Gastrocnemius medialis (tissue), 4 donors: ENCODE measurements around the gene IL17RA. TPM values are rescaled to one million over a fixed set of nuclear protein-coding genes. Genes with fewer than 3 reads are reported as not detected.

ENCODE experiments used
- ATAC-seq, 2 donors: fragments of 150-250 bp; one replicate each; pipeline ENCODE4 v1.9.1; 2016
- DNase-seq, 2 donors: peaks; one replicate each; pipeline ENCODE4 v3.0.0-alpha.2; 2019
- H3K27ac ChIP-seq, 4 donors: fragments of 200-600 bp; sonication (generic); 1 replicate in 1 of 4; 2 replicates in 3 of 4; pipeline ENCODE4 v1.5.1; 2016 to 2018; ENCODE audit warnings: mild to moderate bottlenecking in 2 of 4, moderate library complexity in 1 of 4
- H3K27me3 ChIP-seq, 3 donors: fragments of 200-600 bp; sonication (generic) in 2 of 3; 1 replicate in 1 of 3; 2 replicates in 2 of 3; pipeline versions ENCODE4 v1.5.1 to v1.6.0; 2016 to 2019; ENCODE audit warnings: mild to moderate bottlenecking in 1 of 3, moderate library complexity in 1 of 3
- H3K36me3 ChIP-seq, 2 donors: fragments of 200-600 bp; sonication (generic) in 1 of 2; one replicate each; pipeline ENCODE4 v1.5.1; 2017 to 2018
- H3K4me1 ChIP-seq, 2 donors: fragments of 200-600 bp; sonication (generic) in 1 of 2; one replicate each; pipeline ENCODE4 v1.5.1; 2016 to 2017; ENCODE audit warnings: mild to moderate bottlenecking in 2 of 2
- H3K4me3 ChIP-seq, 4 donors: fragments of 200-600 bp; sonication (generic) in 3 of 4; 1 replicate in 1 of 4; 2 replicates in 3 of 4; pipeline ENCODE4 v1.5.1; 2016 to 2019; ENCODE audit warnings: mild to moderate bottlenecking in 2 of 4
- H3K9me3 ChIP-seq, 3 donors: fragments of 200-600 bp; sonication (generic) in 2 of 3; 1 replicate in 1 of 3; 2 replicates in 2 of 3; pipeline ENCODE4 v1.5.1; 2016 to 2019
- CTCF ChIP-seq, 5 experiments: fragments of 450-650 bp in 3 of 5; fragments of 200-600 bp in 2 of 5; sonication (generic) in 2 of 5; IDR thresholded peaks in 4 of 5; conservative IDR thresholded peaks in 1 of 5; 1 replicate in 4 of 5; 2 replicates in 1 of 5; pipeline ENCODE4 v1.5.1; 2016 to 2019; ENCODE audit warnings: antibody characterized with exemption in 5 of 5, mild to moderate bottlenecking in 3 of 5, moderate library complexity in 3 of 5
- POLR2A ChIP-seq, 2 donors: fragments of 450-650 bp; IDR thresholded peaks; one replicate each; pipeline ENCODE4 v1.6.1; 2017; ENCODE audit warnings: antibody characterized with exemption in 2 of 2, mild to moderate bottlenecking in 2 of 2, moderate library complexity in 2 of 2
- in situ Hi-C, 4 donors: fragments of 200-750 bp; cut with MboI; loops; one replicate each; pipeline versions ENCODE4 v1.15.0 to v1.8.0; 2017; ENCODE audit warnings: low sequenced_read_pairs in 4 of 4
- intact Hi-C: fragments of 100-400 bp; cut with DNase I; formaldehyde crosslinking; loops from one replicate; pipeline ENCODE4 v1.15.1; 2023; ENCODE audit warnings: low total_unique reads
- total RNA-seq, 4 donors: library from RNA; depleted of rRNA; stranded (reverse); fragments of >200 nt; gene quantifications; one replicate each; pipeline versions ENCODE4 v1.1.0 to v1.2.3, GENCODE V29; 2016

Gene IL17RA
- total RNA-seq, 4 donors from 2014 or later: 1.4 to 3.9 (median 3.6) TPM

GRCh38 chr22:17119481-17120202 lies 34.8 kb downstream of the IL17RA start:
- Histone ChIP-seq H3K27me3 (no peaks in the 10 kb centered on the region), H3K4me3 (peak overlapping the region in 1 of 4 donors; percentile 17), H3K4me1 (peaks cover 12% of the 10 kb centered on the region in 2 donors), H3K9me3 (no peaks in the 10 kb centered on the region), H3K36me3 (no peaks in the 10 kb centered on the region), H3K27ac (no peak overlapping the region)
- ATAC-seq (peak; percentile 52 to 57), DNase-seq (peak in 1 of 2 donors; percentile 59)
- intact Hi-C loops (loop anchor here (1.0 to 5.0 kb wide), 2 partner anchors 38 to 52 kb away; partner anchors contain the start of gene HDHD5), in situ Hi-C loops (no loop called here)
- TF ChIP-seq CTCF (IDR thresholded peaks at IDR 0.05 in 4 of 5, conservative IDR thresholded peaks at IDR 0.05 in 1 of 5): peak in 4 of 5 experiments; percentile 56 to 67 (median 62)
- TF ChIP-seq POLR2A (IDR thresholded peaks at IDR 0.05): no peak

GRCh38 chr22:17120281-17120680 lies 35.5 kb downstream of the IL17RA start:
- in situ Hi-C loops: no loop called here
- TF ChIP-seq POLR2A (IDR thresholded peaks at IDR 0.05) (no peak), CTCF (IDR thresholded peaks at IDR 0.05 in 4 of 5, conservative IDR thresholded peaks at IDR 0.05 in 1 of 5) (no peak)
- Histone ChIP-seq H3K27me3 (no peaks in the 10 kb centered on the region), H3K27ac (no peak overlapping the region), H3K4me3 (peak overlapping the region in 1 of 4 donors; percentile 59), H3K9me3 (no peaks in the 10 kb centered on the region), H3K36me3 (no peaks in the 10 kb centered on the region), H3K4me1 (peaks cover 12% of the 10 kb centered on the region in 2 donors)
- intact Hi-C loops: loop anchor here (1.0 to 5.0 kb wide), 2 partner anchors 37 to 51 kb away; partner anchors contain the start of gene HDHD5
- ATAC-seq (peak; percentile 61 to 71), DNase-seq (peak in 1 of 2 donors; percentile 41)

GRCh38 chr22:17120711-17121232 lies 36.0 kb downstream of the IL17RA start:
- Histone ChIP-seq H3K4me1 (peaks cover 12% of the 10 kb centered on the region in 2 donors), H3K27ac (peak overlapping the region; percentile 24 to 51 (median 32)), H3K36me3 (no peaks in the 10 kb centered on the region), H3K27me3 (no peaks in the 10 kb centered on the region), H3K9me3 (no peaks in the 10 kb centered on the region), H3K4me3 (peak overlapping the region; percentile 56 to 67 (median 60))
- DNase-seq: no peak
- peak; percentile 23 to 34 for ATAC-seq
- in situ Hi-C loops (no loop called here), intact Hi-C loops (loop anchor here (1.0 to 5.0 kb wide), 2 partner anchors 37 to 51 kb away; partner anchors contain the start of gene HDHD5)
- TF ChIP-seq POLR2A (IDR thresholded peaks at IDR 0.05): no peak
- TF ChIP-seq CTCF (IDR thresholded peaks at IDR 0.05 in 4 of 5, conservative IDR thresholded peaks at IDR 0.05 in 1 of 5): no peak

GRCh38 chr22:17121233-17122195 lies 36.7 kb downstream of the IL17RA start, which contains the start of gene TMEM121B:
TSS of gene TMEM121B (minus strand) at chr22:17121360. CDS start at chr22:17121127, 233 bp downstream.
- DNase-seq (peak; percentile 36 to 59), ATAC-seq (peak; percentile 40 to 63)
- Histone ChIP-seq H3K27me3 (no peaks in the 10 kb centered on the region), H3K4me1 (peaks cover 12% of the 10 kb centered on the region in 2 donors), H3K4me3 (peak within 1 kb of the TSS; percentile 56 to 67 (median 60)), H3K36me3 (no peaks in the 10 kb centered on the region), H3K9me3 (no peaks in the 10 kb centered on the region), H3K27ac (peak within 1 kb of the TSS; percentile 24 to 51 (median 32))
- in situ Hi-C loops (no loop called here), intact Hi-C loops (loop anchor here (5.0 kb wide), 1 partner anchor 36 kb away; the partner anchor contains the start of gene HDHD5)
- TF ChIP-seq CTCF (IDR thresholded peaks at IDR 0.05 in 4 of 5, conservative IDR thresholded peaks at IDR 0.05 in 1 of 5) (no peak), POLR2A (IDR thresholded peaks at IDR 0.05) (no peak)
